ENCODE results near the gene USP25.
"Not testable (repeated sequence)": the region's sequence is repeated elsewhere in the genome, so short reads cannot be mapped to it uniquely, and the experiment has no call there.

The USP25 gene

GRCh38 chr21:15732290-15732995 is 2.7 kb downstream of the USP25 start:
- DNase-seq: no peak

GRCh38 chr21:15732996-15733329 is 3.2 kb downstream of the USP25 start:
- no peak for DNase-seq

- DNase-seq: no peak
These were observed 5.6 kb downstream of the USP25 start for GRCh38 chr21:15735409-15735808.

GRCh38 chr21:15735931-15736330 is 6.1 kb downstream of the USP25 start:
- DNase-seq: not testable (repeated sequence)

- not testable (repeated sequence) for DNase-seq
These were observed 9.0 kb downstream of the USP25 start for GRCh38 chr21:15738779-15739178.

GRCh38 chr21:15740383-15740782 is 10.6 kb downstream of the USP25 start:
- DNase-seq: no peak

- no peak for DNase-seq
These were observed 11.7 kb downstream of the USP25 start for GRCh38 chr21:15741510-15741909.

- DNase-seq: no peak
These were observed 12.4 kb downstream of the USP25 start for GRCh38 chr21:15742052-15742670.

- DNase-seq: no peak
These were observed 12.9 kb downstream of the USP25 start for GRCh38 chr21:15742694-15743093.

- DNase-seq: no peak
These were observed 13.8 kb downstream of the USP25 start for GRCh38 chr21:15743593-15743992.

- DNase-seq: no peak
These were observed 15.1 kb downstream of the USP25 start for GRCh38 chr21:15744926-15745325.

- DNase-seq: no peak
These were observed 18.8 kb downstream of the USP25 start for GRCh38 chr21:15748586-15748985.

- DNase-seq: no peak
These were observed 19.5 kb downstream of the USP25 start for GRCh38 chr21:15749082-15749860.

GRCh38 chr21:15749861-15750159 is 20.0 kb downstream of the USP25 start:
- DNase-seq: no peak

- DNase-seq: no peak
These were observed 21.3 kb downstream of the USP25 start for GRCh38 chr21:15751037-15751436.

- DNase-seq: no peak
These were observed 21.8 kb downstream of the USP25 start for GRCh38 chr21:15751546-15751945.

GRCh38 chr21:15752763-15753407 is 23.1 kb downstream of the USP25 start:
- no peak for DNase-seq

- no peak for DNase-seq
These were observed 24.0 kb downstream of the USP25 start for GRCh38 chr21:15753741-15754140.

- DNase-seq: no peak
These were observed 24.9 kb downstream of the USP25 start for GRCh38 chr21:15754640-15755039.

- no peak for DNase-seq
These were observed 25.3 kb downstream of the USP25 start for GRCh38 chr21:15755125-15755524.

- DNase-seq: no peak
These were observed 29.7 kb downstream of the USP25 start for GRCh38 chr21:15759469-15759868.

GRCh38 chr21:15761507-15762100 is 31.8 kb downstream of the USP25 start:
- DNase-seq: no peak

- no peak for DNase-seq
These were observed 33.6 kb downstream of the USP25 start for GRCh38 chr21:15763359-15763758.

Data from activated CD4-positive, alpha-beta T cell treated with anti-CD3 and anti-CD28 coated beads, Interleukin-2, amount 50 U/mL, for 4 hours (primary cell).